ENCODE data around the gene PKLR.

DNA sequence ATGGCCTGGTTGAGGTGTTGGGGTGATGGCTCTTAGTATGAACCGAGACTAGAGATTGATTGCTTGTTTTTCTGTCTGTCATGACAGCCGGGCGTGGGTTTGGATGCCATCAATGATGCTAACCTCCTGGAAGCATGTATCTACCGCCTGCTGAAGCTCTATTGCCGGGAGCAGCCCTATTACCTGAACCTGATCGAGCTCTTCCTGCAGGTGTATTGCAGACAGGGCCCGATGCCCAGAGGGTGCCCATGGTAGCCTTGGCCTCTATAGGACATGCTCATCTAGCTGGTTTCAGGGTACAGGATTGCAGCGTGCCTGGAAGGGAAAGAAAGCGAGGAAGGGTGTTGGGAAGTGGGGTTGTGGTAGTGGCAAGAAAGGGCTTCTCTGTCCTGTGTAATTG lies 16.8 kb upstream of the PKLR start:
- TF ChIP-seq, protein P1, sequence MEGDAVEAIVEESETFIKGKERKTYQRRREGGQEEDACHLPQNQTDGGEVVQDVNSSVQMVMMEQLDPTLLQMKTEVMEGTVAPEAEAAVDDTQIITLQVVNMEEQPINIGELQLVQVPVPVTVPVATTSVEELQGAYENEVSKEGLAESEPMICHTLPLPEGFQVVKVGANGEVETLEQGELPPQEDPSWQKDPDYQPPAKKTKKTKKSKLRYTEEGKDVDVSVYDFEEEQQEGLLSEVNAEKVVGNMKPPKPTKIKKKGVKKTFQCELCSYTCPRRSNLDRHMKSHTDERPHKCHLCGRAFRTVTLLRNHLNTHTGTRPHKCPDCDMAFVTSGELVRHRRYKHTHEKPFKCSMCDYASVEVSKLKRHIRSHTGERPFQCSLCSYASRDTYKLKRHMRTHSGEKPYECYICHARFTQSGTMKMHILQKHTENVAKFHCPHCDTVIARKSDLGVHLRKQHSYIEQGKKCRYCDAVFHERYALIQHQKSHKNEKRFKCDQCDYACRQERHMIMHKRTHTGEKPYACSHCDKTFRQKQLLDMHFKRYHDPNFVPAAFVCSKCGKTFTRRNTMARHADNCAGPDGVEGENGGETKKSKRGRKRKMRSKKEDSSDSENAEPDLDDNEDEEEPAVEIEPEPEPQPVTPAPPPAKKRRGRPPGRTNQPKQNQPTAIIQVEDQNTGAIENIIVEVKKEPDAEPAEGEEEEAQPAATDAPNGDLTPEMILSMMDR (IDR thresholded peaks at IDR 0.05): no peak
- TF ChIP-seq POLR2A (IDR thresholded peaks at IDR 0.05): no peak
